ENCODE measurements around the gene SPARC.

Gene SPARC

GRCh38 chr5:151677776-151678545 is 8.8 kb downstream of the SPARC start:
- Histone ChIP-seq H3K4me1 (peaks cover 0 to 100% (median 89%) of the 10 kb centered on the region in 4 donors), H3K27me3 (no peaks in the 10 kb centered on the region), H3K9me3 (no peaks in the 10 kb centered on the region), H3K27ac (peak overlapping the region; percentile 89 to 91), H3K36me3 (peaks cover 22 to 27% (median 27%) of the 10 kb centered on the region in 3 donors), H3K4me3 (peak overlapping the region; percentile 2 to 3)
- intact Hi-C loops (cut with DNase I; ENCODE audit: low total_unique reads) = no loop called here
- DNase-seq = peak in 1 of 2 donors; percentile 28
- TF ChIP-seq CTCF (IDR thresholded peaks at IDR 0.05) = no peak

- peak overlapping the region; percentile 89 to 91 for H3K27ac ChIP-seq
- no peaks in the 10 kb centered on the region for H3K9me3 ChIP-seq
- no peaks in the 10 kb centered on the region for H3K27me3 ChIP-seq
- peak overlapping the region in 1 of 2 donors; percentile 1 for H3K4me3 ChIP-seq
- TF ChIP-seq CTCF (IDR thresholded peaks at IDR 0.05) = no peak
- H3K4me1 ChIP-seq = peaks cover 3 to 100% (median 89%) of the 10 kb centered on the region in 4 donors
- peaks cover 30 to 36% (median 35%) of the 10 kb centered on the region in 3 donors for H3K36me3 ChIP-seq
- intact Hi-C loops (cut with DNase I; ENCODE audit: low total_unique reads) = no loop called here
- DNase-seq = peak in 1 of 2 donors; percentile 12
These were observed 10.0 kb downstream of the SPARC start for GRCh38 chr5:151676719-151677118.

- Histone ChIP-seq H3K27me3 (no peaks in the 10 kb centered on the region), H3K4me1 (peaks cover 7 to 100% (median 89%) of the 10 kb centered on the region in 4 donors), H3K36me3 (peaks cover 30 to 37% (median 36%) of the 10 kb centered on the region in 3 donors), H3K27ac (peak overlapping the region; percentile 89 to 91), H3K9me3 (no peaks in the 10 kb centered on the region), H3K4me3 (peak overlapping the region in 1 of 2 donors; percentile 1)
- intact Hi-C loops (cut with DNase I; ENCODE audit: low total_unique reads) = no loop called here
- no peak for DNase-seq
- no peak for TF ChIP-seq CTCF (IDR thresholded peaks at IDR 0.05)
These were observed 10.4 kb downstream of the SPARC start for GRCh38 chr5:151676314-151676712.

GRCh38 chr5:151675611-151676313 is 11.0 kb downstream of the SPARC start:
- Histone ChIP-seq H3K4me1 (peaks cover 13 to 100% (median 89%) of the 10 kb centered on the region in 4 donors), H3K36me3 (peaks cover 33 to 43% (median 40%) of the 10 kb centered on the region in 3 donors), H3K27me3 (no peaks in the 10 kb centered on the region), H3K9me3 (no peaks in the 10 kb centered on the region), H3K4me3 (no peak overlapping the region), H3K27ac (peak overlapping the region; percentile 89 to 91)
- TF ChIP-seq CTCF (IDR thresholded peaks at IDR 0.05) = no peak
- intact Hi-C loops (cut with DNase I; ENCODE audit: low total_unique reads) = no loop called here
- DNase-seq = peak in 1 of 2 donors; percentile 26

- Histone ChIP-seq H3K27ac (peak overlapping the region; percentile 89 to 91), H3K27me3 (no peaks in the 10 kb centered on the region), H3K9me3 (no peaks in the 10 kb centered on the region), H3K4me3 (no peak overlapping the region), H3K4me1 (peaks cover 13 to 100% (median 92%) of the 10 kb centered on the region in 4 donors), H3K36me3 (peaks cover 41 to 51% (median 48%) of the 10 kb centered on the region in 3 donors)
- peak in 1 of 2 donors; percentile 18 for DNase-seq
- TF ChIP-seq CTCF (IDR thresholded peaks at IDR 0.05) = no peak
- intact Hi-C loops (cut with DNase I; ENCODE audit: low total_unique reads) = no loop called here
These were observed 11.8 kb downstream of the SPARC start for GRCh38 chr5:151674626-151675610.

Data from tibial artery (tissue), 4 donors.